GM12801 (cell line): ENCODE data around the gene CD4.

ENCODE experiments used
- CTCF ChIP-seq: IDR thresholded peaks from one replicate; pipeline ENCODE4 v1.5.1; 2011; ENCODE audit warnings: control low read depth; ENCODE audit not compliant: insufficient read length; ENCODE audit errors: extremely low read depth

Gene CD4

GRCh38 chr12:6834873-6835272 is 45.5 kb downstream of the CD4 start:
- no peak for TF ChIP-seq CTCF

GRCh38 chr12:6836851-6837250 is 47.5 kb downstream of the CD4 start:
- no peak for TF ChIP-seq CTCF

- TF ChIP-seq CTCF = no peak
Observed at GRCh38 chr12:6837370-6838060, 48.2 kb downstream of the CD4 start.

- no peak for TF ChIP-seq CTCF
Observed at GRCh38 chr12:6838854-6839253, 49.5 kb downstream of the CD4 start.

GRCh38 chr12:6839482-6840201 is 50.3 kb downstream of the CD4 start:
- TF ChIP-seq CTCF = no peak

GRCh38 chr12:6840330-6840729 is 51.0 kb downstream of the CD4 start:
- no peak for TF ChIP-seq CTCF

GRCh38 chr12:6840761-6841515 is 51.6 kb downstream of the CD4 start, which contains the start of gene GNB3:
GNB3 (plus strand) TSS chr12:6840925; CDS start chr12:6841288, 363 bp downstream.
- TF ChIP-seq CTCF = no peak
